ENCODE results near the gene ITIH4. TPM values are rescaled to one million over a fixed set of nuclear protein-coding genes. Genes with fewer than 3 reads are reported as not detected.

Gene ITIH4
- total RNA-seq, 1 experiment from 2014 or later, result 1.5 TPM

DNA sequence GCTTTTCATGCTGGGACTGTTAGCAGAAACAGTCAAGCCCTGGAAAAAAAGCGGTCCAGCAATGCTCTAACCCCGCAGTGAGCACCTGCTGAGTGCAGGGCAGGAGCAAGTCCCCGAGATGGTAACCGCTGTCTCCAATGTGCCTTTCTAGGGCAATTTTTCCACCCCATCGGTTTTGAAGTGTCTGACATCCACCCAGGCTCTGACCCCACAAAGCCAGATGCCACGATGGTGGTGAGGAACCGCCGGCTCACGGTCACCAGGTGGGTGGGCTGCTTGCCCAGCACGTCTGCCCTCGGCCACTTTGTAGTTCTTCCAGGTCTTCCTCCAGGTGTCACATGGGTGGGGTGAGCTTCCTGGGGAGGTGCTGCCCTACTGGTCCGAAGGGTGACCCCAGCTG is 39.1 kb downstream of the ITIH4 start:
- Histone ChIP-seq H3K4me3 (ENCODE audit: low read depth in 2 of 2, low read length in 2 of 2) (no peak overlapping the region), H3K4me1 (ENCODE audit: control insufficient read depth, insufficient read depth, low read length) (no peaks in the 10 kb centered on the region), H3K9me3 (ENCODE audit: control insufficient read depth, insufficient read depth, low read depth, low read length) (no peaks in the 10 kb centered on the region), H3K27ac (ENCODE audit: low read length) (no peak overlapping the region), H3K36me3 (ENCODE audit: control insufficient read depth, insufficient read depth, low read length) (no peaks in the 10 kb centered on the region), H3K27me3 (ENCODE audit: control insufficient read depth, insufficient read depth, low read length) (no peaks in the 10 kb centered on the region)
- DNase-seq (ENCODE audit: low read depth, low spot score) (no peak), ATAC-seq (no peak)
- ChIA-PET CTCF (no interaction called here), POLR2A (no interaction called here)
- intact Hi-C loops (cut with micrococcal nuclease; ENCODE audit: unreplicated experiment), result no loop called here
- no TSS peak for BruUV-seq (replicated peaks)
- in situ Hi-C loops (cut with HindIII; ENCODE audit: low pct_unique_long_range_greater_than_20kb, low sequenced_read_pairs), result no loop called here
- TF ChIP-seq SIN3A (IDR thresholded peaks at IDR 0.05; ENCODE audit: borderline replicate concordance, insufficient read depth, low read depth, low read length), result no peak
- no peak for TF ChIP-seq REST (IDR thresholded peaks at IDR 0.05; ENCODE audit: insufficient read depth in 1 of 2, low read depth in 2 of 2, low read length in 1 of 2)
- no peak for TF ChIP-seq CTCF (IDR thresholded peaks at IDR 0.05)
- no peak for TF ChIP-seq TCF7L2 (IDR thresholded peaks at IDR 0.05; ENCODE audit: low read depth, low read length)
- no peak for TF ChIP-seq POLR2AphosphoS5 (IDR thresholded peaks at IDR 0.05; ENCODE audit: low read depth, low read length)

DNA sequence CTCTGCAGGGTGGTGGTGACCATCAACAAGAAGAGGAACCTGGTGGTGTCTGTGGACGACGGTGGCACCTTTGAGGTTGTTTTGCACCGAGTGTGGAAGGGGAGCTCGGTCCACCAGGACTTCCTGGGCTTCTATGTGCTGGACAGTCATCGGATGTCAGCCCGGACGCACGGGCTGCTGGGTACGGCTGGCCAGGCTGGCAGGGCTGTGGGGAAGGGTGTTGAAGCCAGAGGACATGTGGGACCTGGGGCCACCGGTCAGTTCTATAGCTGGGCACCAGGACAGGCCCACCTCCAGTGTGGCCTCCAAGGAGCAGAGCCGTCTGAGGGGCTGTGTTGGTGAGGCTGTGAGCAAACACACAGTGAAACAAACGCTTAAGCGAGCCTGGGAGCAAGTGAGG is 39.7 kb downstream of the ITIH4 start:
- TF ChIP-seq TCF7L2 (IDR thresholded peaks at IDR 0.05; ENCODE audit: low read depth, low read length) (no peak), CTCF (IDR thresholded peaks at IDR 0.05) (no peak)
- no peak overlapping the region for H3K27ac ChIP-seq (ENCODE audit: low read length)
- ChIA-PET POLR2A (no interaction called here), CTCF (no interaction called here)
- no peak for ATAC-seq
- no peaks in the 10 kb centered on the region for H3K4me1 ChIP-seq (ENCODE audit: control insufficient read depth, insufficient read depth, low read length)
- H3K9me3 ChIP-seq (ENCODE audit: control insufficient read depth, insufficient read depth, low read depth, low read length), result no peaks in the 10 kb centered on the region
- intact Hi-C loops (cut with micrococcal nuclease; ENCODE audit: unreplicated experiment), result no loop called here
- in situ Hi-C loops (cut with HindIII; ENCODE audit: low pct_unique_long_range_greater_than_20kb, low sequenced_read_pairs), result no loop called here
- no peak for DNase-seq (ENCODE audit: low read depth, low spot score)
- no peaks in the 10 kb centered on the region for H3K36me3 ChIP-seq (ENCODE audit: control insufficient read depth, insufficient read depth, low read length)
- H3K4me3 ChIP-seq (ENCODE audit: low read depth in 2 of 2, low read length in 2 of 2), result no peak overlapping the region
- no peaks in the 10 kb centered on the region for H3K27me3 ChIP-seq (ENCODE audit: control insufficient read depth, insufficient read depth, low read length)
- BruUV-seq (replicated peaks), result no TSS peak

DNA sequence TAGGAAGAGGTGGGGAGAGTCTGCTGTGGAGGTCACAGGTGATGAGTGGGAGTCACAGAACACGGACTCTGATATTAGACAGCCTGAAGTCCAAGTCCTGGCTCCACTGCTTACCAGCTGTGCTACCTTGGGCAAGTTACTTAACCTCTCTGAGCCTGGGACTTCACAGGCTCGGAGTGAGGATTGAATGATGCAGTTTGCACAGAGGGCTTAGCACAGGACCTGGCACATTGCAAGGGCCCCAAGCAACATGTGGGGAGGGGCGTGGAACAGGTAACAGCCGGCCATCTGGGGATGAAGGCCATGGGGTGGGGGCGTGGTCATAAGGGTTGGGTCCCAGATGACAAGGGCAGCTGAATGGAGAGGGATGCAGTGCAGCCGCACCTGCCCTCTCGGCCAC is 40.1 kb downstream of the ITIH4 start:
- ATAC-seq, result no peak
- H3K4me1 ChIP-seq (ENCODE audit: control insufficient read depth, insufficient read depth, low read length), result no peaks in the 10 kb centered on the region
- in situ Hi-C loops (cut with HindIII; ENCODE audit: low pct_unique_long_range_greater_than_20kb, low sequenced_read_pairs), result no loop called here

More for the DNA sequence above, 40.1 kb downstream of the ITIH4 start:
- intact Hi-C loops (cut with micrococcal nuclease; ENCODE audit: unreplicated experiment), result no loop called here
- Histone ChIP-seq H3K27me3 (ENCODE audit: control insufficient read depth, insufficient read depth, low read length) (no peaks in the 10 kb centered on the region), H3K9me3 (ENCODE audit: control insufficient read depth, insufficient read depth, low read depth, low read length) (no peaks in the 10 kb centered on the region), H3K4me3 (ENCODE audit: low read depth in 2 of 2, low read length in 2 of 2) (no peak overlapping the region), H3K27ac (ENCODE audit: low read length) (no peak overlapping the region), H3K36me3 (ENCODE audit: control insufficient read depth, insufficient read depth, low read length) (no peaks in the 10 kb centered on the region)
- DNase-seq (ENCODE audit: low read depth, low spot score), result no peak
- ChIA-PET POLR2A (no interaction called here), CTCF (no interaction called here)
- TF ChIP-seq TCF7L2 (IDR thresholded peaks at IDR 0.05; ENCODE audit: low read depth, low read length) (no peak), POLR2AphosphoS5 (IDR thresholded peaks at IDR 0.05; ENCODE audit: low read depth, low read length) (no peak), REST (IDR thresholded peaks at IDR 0.05; ENCODE audit: insufficient read depth in 1 of 2, low read depth in 2 of 2, low read length in 1 of 2) (no peak), CTCF (IDR thresholded peaks at IDR 0.05) (no peak), SIN3A (IDR thresholded peaks at IDR 0.05; ENCODE audit: borderline replicate concordance, insufficient read depth, low read depth, low read length) (no peak)
- no TSS peak for BruUV-seq (replicated peaks)
